ENCODE measurements around the gene RAPSN. TPM values are rescaled to one million over a fixed set of nuclear protein-coding genes. Genes with fewer than 3 reads are reported as not detected.

The RAPSN gene
- total RNA-seq, 4 donors from 2014 or later: 0.42 to 1.4 (median 0.70) TPM

- intact Hi-C loops (cut with DNase I): no loop called here
- Histone ChIP-seq H3K27ac (replicated peaks in 1 of 4) (peak overlapping the region in 1 of 4 donors; percentile 40), H3K4me1 (peaks cover 0 to 3% (median 0%) of the 10 kb centered on the region in 4 donors), H3K9me3 (no peaks in the 10 kb centered on the region), H3K4me3 (no peak overlapping the region), H3K36me3 (no peaks in the 10 kb centered on the region), H3K27me3 (no peaks in the 10 kb centered on the region)
- TF ChIP-seq POLR2AphosphoS5 (IDR thresholded peaks at IDR 0.05): no peak
- no peak for TF ChIP-seq POLR2A (IDR thresholded peaks at IDR 0.05; ENCODE audit: low read depth)
- 77% methylated on average over 9 of the region's 13 CpGs for WGBS
- no peak for DNase-seq (ENCODE audit: extremely low spot score)
These were observed 60.8 kb downstream of the RAPSN start for GRCh38 chr11:47387944-47388696.

Small RNAs within 50 kb of the gene (small RNA-seq; reads per million reads assigned to genes)
- 0 reads per million in 3 donors for gene MIR4487

Other genes starting within 250 kb of the RAPSN start
- gene DDB2, start 234.2 kb downstream of the RAPSN start, total RNA-seq: 10 to 100 TPM; 22.6 to 37.8 (median 25.4) TPM
- gene ACP2, start 200.3 kb downstream of the RAPSN start, total RNA-seq: 10 to 100 TPM; 19.5 to 42.7 (median 28.6) TPM
- 10 to 100 TPM; 14.5 to 26.2 (median 18.1) TPM for gene NR1H3, start 191.1 kb downstream of the RAPSN start, total RNA-seq
- 10 to 100 TPM; 27.8 to 35.4 (median 32.7) TPM for gene MADD, start 179.0 kb downstream of the RAPSN start, total RNA-seq
- under 1 TPM in 2 of 4 donors, not detected in 2; 0.06 to 0.17 TPM for gene MYBPC3, start 96.4 kb downstream of the RAPSN start, total RNA-seq
- gene SPI1, start 70.6 kb downstream of the RAPSN start, total RNA-seq: 10 to 100 TPM; 17.6 to 34.6 (median 20.5) TPM
- gene SLC39A13, start 40.5 kb downstream of the RAPSN start, total RNA-seq: 100 to 1,000 TPM in 2 of 4 donors, 10 to 100 TPM in 2; 91.9 to 251 (median 129) TPM
- 100 to 1,000 TPM; 163 to 197 (median 182) TPM for gene PSMC3, start 22.7 kb downstream of the RAPSN start, total RNA-seq
- gene CELF1, start 104.0 kb upstream of the RAPSN start, total RNA-seq: 100 to 1,000 TPM in 2 of 4 donors, 10 to 100 TPM in 2; 69.6 to 151 (median 99.3) TPM
- gene PTPMT1, start 116.5 kb upstream of the RAPSN start, total RNA-seq: 10 to 100 TPM; 63.0 to 96.4 (median 79.6) TPM
- gene KBTBD4, start 129.8 kb upstream of the RAPSN start, total RNA-seq: 10 to 100 TPM; 18.7 to 31.2 (median 24.8) TPM
- gene NDUFS3, start 129.9 kb upstream of the RAPSN start, total RNA-seq: 10 to 100 TPM; 53.5 to 76.7 (median 72.0) TPM
- gene FAM180B, start 137.5 kb upstream of the RAPSN start, total RNA-seq: under 1 TPM in 2 of 4 donors, not detected in 2; 0.66 to 0.80 TPM
- 1 to 10 TPM; 1.6 to 2.2 (median 1.7) TPM for gene C1QTNF4, start 145.3 kb upstream of the RAPSN start, total RNA-seq
- gene MTCH2, start 193.4 kb upstream of the RAPSN start, total RNA-seq: 10 to 100 TPM; 32.5 to 40.6 (median 37.6) TPM

Measured in esophagus muscularis mucosa (tissue), 4 donors.